GM12878 (cell line): ENCODE data around the gene PARD6B. TPM values are rescaled to one million over a fixed set of nuclear protein-coding genes. Genes with fewer than 3 reads are reported as not detected.

Experiments used
- BRCA1 ChIP-seq: IDR thresholded peaks from 2 replicates; pipeline ENCODE4 v1.6.1; 2011; ENCODE audit warnings: low read depth, low read length, improper control_type of control experiment
- CBFB ChIP-seq: IDR thresholded peaks from 2 replicates; pipeline ENCODE4 v1.6.1; 2016; ENCODE audit warnings: antibody characterized with exemption, low read depth
- CHD2 ChIP-seq: IDR thresholded peaks from 2 replicates; pipeline ENCODE4 v1.6.1; 2011; ENCODE audit warnings: low read depth, low read length, improper control_type of control experiment, borderline replicate concordance
- EED ChIP-seq: sonication (generic); IDR thresholded peaks from 2 replicates; pipeline ENCODE4 v1.6.1; 2016; ENCODE audit warnings: antibody characterized with exemption, low read depth
- IKZF2 ChIP-seq, 2 experiments: fragments of 450-650 bp; IDR thresholded peaks; 2 replicates each; pipeline ENCODE4 v1.6.1; 2017; ENCODE audit warnings: mild to moderate bottlenecking in 2 of 2, moderate library complexity in 2 of 2
- IRF4 ChIP-seq: IDR thresholded peaks from 2 replicates; pipeline ENCODE4 v1.6.1; 2011; ENCODE audit warnings: low read depth, low read length
- JUNB ChIP-seq: IDR thresholded peaks from 2 replicates; pipeline ENCODE4 v1.6.1; 2016; ENCODE audit warnings: antibody characterized with exemption, mild to moderate bottlenecking
- MXI1 ChIP-seq: fragments of 150-350 bp; IDR thresholded peaks from 2 replicates; pipeline ENCODE4 v1.6.1; 2011; ENCODE audit warnings: low read depth, mild to moderate bottlenecking, inconsistent platforms, low read length, improper control_type of control experiment
- MYC ChIP-seq: IDR thresholded peaks from 2 replicates; pipeline ENCODE4 v1.6.1; 2011; ENCODE audit warnings: mild to moderate bottlenecking, low read length, moderate library complexity, inconsistent platforms; ENCODE audit not compliant: insufficient read depth, insufficient replicate concordance, insufficient read length, severe bottlenecking
- NKRF ChIP-seq: fragments of 450-650 bp; conservative IDR thresholded peaks from 2 replicates; pipeline ENCODE4 v1.6.1; 2017; ENCODE audit warnings: mild to moderate bottlenecking, moderate library complexity
- NR2C2 ChIP-seq: IDR thresholded peaks from 2 replicates; pipeline ENCODE4 v1.6.1; 2011; ENCODE audit warnings: borderline replicate concordance, low read depth; ENCODE audit not compliant: control insufficient read depth, insufficient read length
- POLR2A ChIP-seq: IDR thresholded peaks from 2 replicates; pipeline ENCODE4 v1.6.1; 2011; ENCODE audit warnings: low read depth, mild to moderate bottlenecking, low read length
- POLR2AphosphoS5 ChIP-seq: IDR thresholded peaks from 2 replicates; pipeline ENCODE4 v1.6.1; 2011; ENCODE audit warnings: mild to moderate bottlenecking, low read length, inconsistent platforms
- TCF12 ChIP-seq: IDR thresholded peaks from 2 replicates; pipeline ENCODE4 v1.6.1; 2011; ENCODE audit warnings: low read depth, mild to moderate bottlenecking, low read length
- USF1 ChIP-seq: IDR thresholded peaks from 2 replicates; pipeline ENCODE4 v1.6.1; 2011; ENCODE audit warnings: borderline replicate concordance, low read depth, mild to moderate bottlenecking, moderate library complexity, mixed read lengths, low read length; ENCODE audit not compliant: insufficient read depth; ENCODE audit errors: extremely low read length
- WRNIP1 ChIP-seq: IDR thresholded peaks from 2 replicates; pipeline ENCODE4 v1.6.1; 2011; ENCODE audit warnings: low read depth, low read length, improper control_type of control experiment, borderline replicate concordance
- ZBTB40 ChIP-seq: fragments of 450-650 bp; IDR thresholded peaks from 2 replicates; pipeline ENCODE4 v1.6.1; 2016; ENCODE audit warnings: mild to moderate bottlenecking, moderate library complexity, borderline replicate concordance
- ZNF592 ChIP-seq: fragments of 450-650 bp; IDR thresholded peaks from 2 replicates; pipeline ENCODE4 v1.6.1; 2017; ENCODE audit warnings: mild to moderate bottlenecking, moderate library complexity
- polyA plus RNA-seq, 11 experiments: library from polyadenylated mRNA; depleted of rRNA in 4 of 11; unstranded in 6 of 11; stranded (reverse) in 5 of 11; fragments of >200 nt; fragmentation: Nextera tagmentation in 4 of 11; fragmentation: Illumina TruSeq in 1 of 11; extraction: Ambion mirVana in 4 of 11; extraction: Trizol in 1 of 11; gene quantifications; 1 replicate in 1 of 11; 2 replicates in 10 of 11; pipeline versions ENCODE4 v1.2.1 to v1.2.3, GENCODE V29; 2011 to 2016; ENCODE audit warnings: inconsistent platforms in 2 of 11, missing spikeins in 2 of 11, low read depth in 1 of 11
- total RNA-seq, 4 experiments: library from RNA; depleted of rRNA in 3 of 4; stranded (reverse); fragments of >200 nt in 3 of 4; fragmentation: Illumina TruSeq in 1 of 4; extraction: Trizol in 1 of 4; gene quantifications; 2 replicates each; pipeline versions ENCODE4 v1.2.1 to v1.2.3, GENCODE V29; 2013 to 2021

The PARD6B gene
- total and polyA plus RNA-seq, 10 of the 15 experiments (the other 5 are each of a cell fraction or from before 2014, with no cell fraction given), result 0.57 to 4.7 (median 2.0) TPM

GRCh38 chr20:50731055-50731929 is at the start of gene PARD6B (continued):
- TF ChIP-seq MXI1 (no peak), ZBTB40 (peak; percentile 47; the same call in 1 of the 2 replicates), IRF4 (no peak), JUNB (no peak), NR2C2 (no peak), POLR2A (peak; percentile 79), CHD2 (peak; percentile 80), POLR2AphosphoS5 (0 out of 2 replicates have a peak, but pooled peaks have one; percentile 24), WRNIP1 (no peak), TCF12 (peak; percentile 38; the same call in 1 of the 2 replicates), BRCA1 (no peak), IKZF2 (IDR thresholded peaks at IDR 0.05) (no peak), NKRF (peak; percentile 82), USF1 (peak; percentile 19), MYC (no peak), ZNF592 (no peak), CBFB (no peak), EED (no peak)
